ENCODE data around the gene VIL1.

VIL1 gene

GRCh38 chr2:218389333-218390150 is 29.4 kb upstream of the VIL1 start:
- FAIRE-seq (no peak), DNase-seq (ENCODE audit: insufficient read length, low spot score) (no peak)
- no peak for TF ChIP-seq CTCF (IDR thresholded peaks at IDR 0.05; ENCODE audit: insufficient read depth, missing control alignments)

- DNase-seq (ENCODE audit: insufficient read length, low spot score) (no peak), FAIRE-seq (no peak)
- TF ChIP-seq CTCF (IDR thresholded peaks at IDR 0.05; ENCODE audit: insufficient read depth, missing control alignments) = no peak
Measured at GRCh38 chr2:218391202-218391601, 27.7 kb upstream of the VIL1 start.

- no peak for DNase-seq (ENCODE audit: insufficient read length, low spot score)
- no peak for FAIRE-seq
- TF ChIP-seq CTCF (IDR thresholded peaks at IDR 0.05; ENCODE audit: insufficient read depth, missing control alignments) = no peak
Measured at GRCh38 chr2:218392459-218392858, 26.5 kb upstream of the VIL1 start.

GRCh38 chr2:218392891-218393462 is 25.9 kb upstream of the VIL1 start:
- FAIRE-seq (no peak), DNase-seq (ENCODE audit: insufficient read length, low spot score) (no peak)
- no peak for TF ChIP-seq CTCF (IDR thresholded peaks at IDR 0.05; ENCODE audit: insufficient read depth, missing control alignments)

- no peak for TF ChIP-seq CTCF (IDR thresholded peaks at IDR 0.05; ENCODE audit: insufficient read depth, missing control alignments)
- DNase-seq (ENCODE audit: insufficient read length, low spot score) = no peak
- FAIRE-seq = no peak
Measured at GRCh38 chr2:218393750-218394290, 25.1 kb upstream of the VIL1 start.

- no peak for TF ChIP-seq CTCF (IDR thresholded peaks at IDR 0.05; ENCODE audit: insufficient read depth, missing control alignments)
- no peak for DNase-seq (ENCODE audit: insufficient read length, low spot score)
- FAIRE-seq = no peak
Measured at GRCh38 chr2:218394298-218395089, 24.4 kb upstream of the VIL1 start.
